ENCODE results near the gene ROBO1. TPM values are rescaled to one million over a fixed set of nuclear protein-coding genes. Genes with fewer than 3 reads are reported as not detected.

The ROBO1 gene
- total RNA-seq, 1 donor from 2014 or later = 73.8 TPM

DNA sequence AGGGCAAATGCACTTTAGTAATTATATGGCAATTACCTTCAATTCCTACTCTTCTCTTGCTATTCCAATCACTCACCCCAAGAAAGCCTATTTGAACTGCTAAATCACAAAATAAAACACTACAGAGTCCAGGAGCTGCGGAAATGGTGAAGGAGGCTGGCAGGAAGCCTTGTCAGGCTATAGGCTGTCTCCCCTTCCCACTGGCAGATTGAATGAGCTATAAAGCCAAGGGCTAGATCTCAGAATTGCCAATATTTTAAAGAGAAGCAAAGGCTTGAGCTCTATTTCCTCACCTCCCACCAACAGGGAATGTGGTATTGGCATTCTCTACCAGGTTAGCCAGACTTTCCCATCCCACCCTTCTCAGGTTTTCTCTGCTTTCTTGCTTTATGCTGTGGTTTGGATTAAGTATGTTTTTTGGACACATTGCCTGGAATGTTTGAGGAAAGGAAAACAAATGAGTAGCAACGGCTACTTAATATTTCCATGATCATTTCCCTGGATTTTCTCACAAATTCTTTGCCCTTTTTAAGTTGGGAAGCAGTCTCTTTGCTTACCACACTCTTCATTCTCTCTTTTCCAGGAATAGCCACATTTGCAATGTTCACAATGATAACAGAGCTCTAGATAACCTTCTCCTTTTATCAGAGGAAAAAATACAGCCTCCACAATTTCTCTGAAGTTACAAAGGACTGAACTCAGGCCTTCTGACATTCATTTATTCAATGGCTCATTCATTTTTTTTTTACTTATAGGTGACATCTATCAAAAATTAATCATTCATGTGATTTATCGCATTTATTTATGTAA lies 1125.4 kb downstream of the ROBO1 start:
- H3K9me3 Mint-ChIP-seq (ENCODE audit: unreplicated experiment) = no peaks in the 10 kb centered on the region
- no peak for DNase-seq (ENCODE audit: extremely low spot score, unreplicated experiment)
- TF ChIP-seq, protein P1, sequence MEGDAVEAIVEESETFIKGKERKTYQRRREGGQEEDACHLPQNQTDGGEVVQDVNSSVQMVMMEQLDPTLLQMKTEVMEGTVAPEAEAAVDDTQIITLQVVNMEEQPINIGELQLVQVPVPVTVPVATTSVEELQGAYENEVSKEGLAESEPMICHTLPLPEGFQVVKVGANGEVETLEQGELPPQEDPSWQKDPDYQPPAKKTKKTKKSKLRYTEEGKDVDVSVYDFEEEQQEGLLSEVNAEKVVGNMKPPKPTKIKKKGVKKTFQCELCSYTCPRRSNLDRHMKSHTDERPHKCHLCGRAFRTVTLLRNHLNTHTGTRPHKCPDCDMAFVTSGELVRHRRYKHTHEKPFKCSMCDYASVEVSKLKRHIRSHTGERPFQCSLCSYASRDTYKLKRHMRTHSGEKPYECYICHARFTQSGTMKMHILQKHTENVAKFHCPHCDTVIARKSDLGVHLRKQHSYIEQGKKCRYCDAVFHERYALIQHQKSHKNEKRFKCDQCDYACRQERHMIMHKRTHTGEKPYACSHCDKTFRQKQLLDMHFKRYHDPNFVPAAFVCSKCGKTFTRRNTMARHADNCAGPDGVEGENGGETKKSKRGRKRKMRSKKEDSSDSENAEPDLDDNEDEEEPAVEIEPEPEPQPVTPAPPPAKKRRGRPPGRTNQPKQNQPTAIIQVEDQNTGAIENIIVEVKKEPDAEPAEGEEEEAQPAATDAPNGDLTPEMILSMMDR (IDR thresholded peaks at IDR 0.05) = no peak
- H3K4me3 Mint-ChIP-seq (ENCODE audit: unreplicated experiment) = no peak overlapping the region
- H3K27me3 Mint-ChIP-seq (ENCODE audit: unreplicated experiment) = no peaks in the 10 kb centered on the region
- H3K27ac Mint-ChIP-seq (ENCODE audit: unreplicated experiment) = no peak overlapping the region
- H3K36me3 Mint-ChIP-seq (ENCODE audit: unreplicated experiment) = peaks cover 5% of the 10 kb centered on the region
- peaks cover 2% of the 10 kb centered on the region for H3K4me1 Mint-ChIP-seq (ENCODE audit: unreplicated experiment)

DNA sequence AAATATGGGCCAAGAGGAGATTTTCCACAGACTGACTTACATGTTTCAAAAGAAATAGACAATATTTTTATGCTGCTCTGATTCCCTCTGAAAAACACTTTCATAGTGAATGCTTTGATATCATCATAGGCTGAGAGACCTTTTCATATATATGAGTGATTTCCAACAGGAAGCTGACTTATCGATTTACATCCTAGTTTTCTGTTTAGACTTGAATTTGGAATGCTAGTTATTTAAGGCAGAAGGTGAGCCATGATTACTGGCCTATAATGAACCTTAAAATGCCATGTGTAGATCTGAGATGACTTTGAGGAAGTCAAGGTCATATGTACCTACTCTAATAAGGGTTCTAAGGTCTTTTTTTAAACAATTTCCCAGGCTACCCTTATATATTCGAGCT lies 1126.1 kb downstream of the ROBO1 start:
- H3K4me3 Mint-ChIP-seq (ENCODE audit: unreplicated experiment) = no peak overlapping the region
- peaks cover 5% of the 10 kb centered on the region for H3K36me3 Mint-ChIP-seq (ENCODE audit: unreplicated experiment)
- H3K27ac Mint-ChIP-seq (ENCODE audit: unreplicated experiment) = no peak overlapping the region
- TF ChIP-seq, protein P1 (IDR thresholded peaks at IDR 0.05) = no peak
- H3K4me1 Mint-ChIP-seq (ENCODE audit: unreplicated experiment) = peaks cover 2% of the 10 kb centered on the region
- H3K27me3 Mint-ChIP-seq (ENCODE audit: unreplicated experiment) = no peaks in the 10 kb centered on the region
- DNase-seq (ENCODE audit: extremely low spot score, unreplicated experiment) = no peak
- no peaks in the 10 kb centered on the region for H3K9me3 Mint-ChIP-seq (ENCODE audit: unreplicated experiment)

DNA sequence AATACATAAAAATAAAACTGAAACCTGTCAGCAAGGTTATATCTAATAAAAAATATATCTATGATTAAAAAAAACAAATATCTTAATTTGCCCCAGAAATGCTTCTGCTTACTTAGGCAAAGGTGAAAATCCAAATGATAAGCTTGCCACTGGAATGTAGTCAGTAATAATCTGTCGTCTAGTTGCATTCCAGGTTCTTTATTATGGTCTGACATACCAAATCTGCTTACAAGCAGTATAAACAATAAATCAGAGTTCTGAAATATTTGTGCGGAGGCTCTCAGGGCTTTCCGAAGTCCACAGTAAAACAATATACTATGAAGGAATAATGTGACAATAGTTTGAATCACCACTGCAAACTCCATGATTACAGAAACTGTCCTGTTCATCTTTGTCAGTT lies 1133.5 kb downstream of the ROBO1 start:
- no peak overlapping the region for H3K4me3 Mint-ChIP-seq (ENCODE audit: unreplicated experiment)
- no peak for DNase-seq (ENCODE audit: extremely low spot score, unreplicated experiment)
- H3K4me1 Mint-ChIP-seq (ENCODE audit: unreplicated experiment) = no peaks in the 10 kb centered on the region
- no peaks in the 10 kb centered on the region for H3K9me3 Mint-ChIP-seq (ENCODE audit: unreplicated experiment)
- H3K27ac Mint-ChIP-seq (ENCODE audit: unreplicated experiment) = no peak overlapping the region
- TF ChIP-seq, protein P1 (IDR thresholded peaks at IDR 0.05) = no peak
- H3K36me3 Mint-ChIP-seq (ENCODE audit: unreplicated experiment) = peaks cover 11% of the 10 kb centered on the region
- no peaks in the 10 kb centered on the region for H3K27me3 Mint-ChIP-seq (ENCODE audit: unreplicated experiment)

DNA sequence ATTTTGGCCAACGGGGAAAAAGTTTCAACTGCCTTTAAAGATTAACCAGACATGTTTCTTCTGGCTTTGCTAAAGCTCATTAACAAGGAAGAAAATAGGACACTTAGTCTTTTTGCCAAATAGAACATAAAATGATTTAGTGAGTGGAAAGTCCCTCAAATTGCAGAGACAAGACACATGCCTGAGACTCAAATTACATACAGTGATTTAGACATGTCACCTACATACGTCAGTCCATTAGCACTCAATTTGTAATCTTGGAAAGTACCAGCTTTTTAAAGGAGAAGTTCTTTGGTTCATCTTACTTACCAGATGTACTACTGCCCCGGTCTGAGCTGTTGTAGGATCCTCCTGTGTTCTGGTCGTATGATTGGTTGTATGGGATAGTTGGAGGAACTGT lies 1134.2 kb downstream of the ROBO1 start:
- no peaks in the 10 kb centered on the region for H3K9me3 Mint-ChIP-seq (ENCODE audit: unreplicated experiment)
- H3K4me1 Mint-ChIP-seq (ENCODE audit: unreplicated experiment) = no peaks in the 10 kb centered on the region
- TF ChIP-seq, protein P1 (IDR thresholded peaks at IDR 0.05) = no peak
- H3K27ac Mint-ChIP-seq (ENCODE audit: unreplicated experiment) = no peak overlapping the region
- no peak overlapping the region for H3K4me3 Mint-ChIP-seq (ENCODE audit: unreplicated experiment)
- H3K36me3 Mint-ChIP-seq (ENCODE audit: unreplicated experiment) = peaks cover 18% of the 10 kb centered on the region
- H3K27me3 Mint-ChIP-seq (ENCODE audit: unreplicated experiment) = no peaks in the 10 kb centered on the region
- no peak for DNase-seq (ENCODE audit: extremely low spot score, unreplicated experiment)

DNA sequence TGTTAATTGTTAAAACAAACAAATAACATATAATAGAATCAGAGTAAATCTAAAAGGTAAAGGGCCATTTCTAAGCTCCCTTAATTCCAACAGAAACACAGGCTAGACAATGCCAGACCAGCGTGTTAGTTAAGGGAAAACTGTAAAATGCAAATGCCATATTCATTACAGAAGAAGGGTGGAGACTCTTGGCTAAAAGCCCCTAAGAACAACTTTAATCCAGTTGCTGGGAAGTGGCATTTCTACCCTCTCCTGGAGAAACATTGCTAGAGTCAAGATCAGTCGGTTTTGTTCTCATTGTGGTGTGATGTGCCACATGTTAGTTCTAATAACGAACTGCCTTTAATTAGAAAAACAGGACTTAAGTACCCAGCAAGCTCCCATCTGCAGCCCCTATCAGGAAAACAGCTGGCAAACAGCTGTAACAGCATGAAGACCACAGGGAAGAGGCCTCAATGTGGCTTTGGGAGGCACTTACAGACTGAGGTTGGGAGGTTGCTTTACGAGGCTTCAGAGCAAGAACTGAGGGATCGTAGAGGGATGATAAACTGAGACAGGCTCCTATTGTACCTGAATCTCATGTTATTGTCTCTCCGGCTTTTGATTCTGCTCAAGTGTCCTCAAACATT lies 1134.8 kb downstream of the ROBO1 start:
- no peaks in the 10 kb centered on the region for H3K9me3 Mint-ChIP-seq (ENCODE audit: unreplicated experiment)
- peaks cover 20% of the 10 kb centered on the region for H3K36me3 Mint-ChIP-seq (ENCODE audit: unreplicated experiment)
- H3K4me3 Mint-ChIP-seq (ENCODE audit: unreplicated experiment) = no peak overlapping the region
- no peak for DNase-seq (ENCODE audit: extremely low spot score, unreplicated experiment)
- TF ChIP-seq, protein P1 (IDR thresholded peaks at IDR 0.05) = no peak
- no peaks in the 10 kb centered on the region for H3K4me1 Mint-ChIP-seq (ENCODE audit: unreplicated experiment)
- no peaks in the 10 kb centered on the region for H3K27me3 Mint-ChIP-seq (ENCODE audit: unreplicated experiment)
- no peak overlapping the region for H3K27ac Mint-ChIP-seq (ENCODE audit: unreplicated experiment)

Data from osteocyte (in vitro differentiated cells).